GM23248 (cell line): Measurements from ENCODE around the gene PDGFB.

Experiments
- EZH2 ChIP-seq: fragments of 200-600 bp; sonication (generic); IDR thresholded peaks from 2 replicates; pipeline ENCODE4 v1.6.1; 2018; ENCODE audit warnings: antibody characterized with exemption, mild to moderate bottlenecking; ENCODE audit not compliant: insufficient read depth, poor library complexity, severe bottlenecking
- EZH2phosphoT487 ChIP-seq: fragments of 200-600 bp; sonication (generic); IDR thresholded peaks from 2 replicates; pipeline ENCODE4 v1.6.1; 2018; ENCODE audit warnings: antibody characterized with exemption, moderate library complexity, mild to moderate bottlenecking, low read depth; ENCODE audit not compliant: insufficient read depth

DNA sequence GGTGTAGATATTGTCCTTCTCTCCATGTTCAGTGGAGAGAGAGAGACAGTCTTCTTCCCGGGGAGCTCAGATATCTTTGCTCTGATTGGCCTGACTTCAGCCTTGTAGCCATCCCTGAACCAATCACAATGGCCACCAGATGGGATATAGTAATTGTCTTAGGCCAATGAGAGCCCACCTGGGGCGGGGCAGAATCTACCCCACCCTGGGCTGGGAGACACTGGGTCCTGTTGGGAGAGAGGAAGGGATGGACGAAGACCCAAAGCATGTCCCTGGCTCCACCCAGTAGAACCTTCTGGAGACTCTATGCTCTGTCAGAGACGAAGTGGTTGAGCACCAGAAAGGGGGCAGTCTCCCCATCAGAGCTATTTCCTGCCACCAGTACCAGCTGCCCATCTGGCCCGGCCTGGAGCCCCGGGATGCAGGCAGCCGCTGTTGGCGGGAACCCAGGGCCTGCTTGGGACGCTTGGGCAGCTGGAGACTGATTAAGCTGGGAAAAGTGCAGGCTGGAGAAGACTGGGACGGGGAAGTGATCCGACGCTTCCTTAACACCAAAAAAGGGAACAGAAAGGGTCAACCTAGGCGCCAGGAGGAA is 60.7 kb downstream of the PDGFB start:
- no peak for TF ChIP-seq EZH2
- no peak for TF ChIP-seq EZH2phosphoT487
